Progenitor cell of endocrine pancreas (in vitro differentiated cells): Measurements from ENCODE around the gene DLEU7. TPM values are rescaled to one million over a fixed set of nuclear protein-coding genes. Genes with fewer than 3 reads are reported as not detected.

Experiments
- DNase-seq: peaks from one replicate; pipeline ENCODE4 v3.0.0; 2021; ENCODE audit warnings: low spot score; ENCODE audit not compliant: unreplicated experiment
- H3K27ac Mint-ChIP-seq: 2 replicates; pipeline ENCODE4 v1.8.0; 2021; ENCODE audit warnings: mild to moderate bottlenecking, moderate library complexity, mixed read lengths
- H3K27me3 Mint-ChIP-seq: 2 replicates; pipeline ENCODE4 v1.8.0; 2021; ENCODE audit warnings: mixed read lengths
- H3K36me3 Mint-ChIP-seq: 2 replicates; pipeline ENCODE4 v1.8.0; 2022; ENCODE audit warnings: mixed read lengths; ENCODE audit not compliant: insufficient read depth
- H3K4me1 Mint-ChIP-seq: 2 replicates; pipeline ENCODE4 v1.8.0; 2021; ENCODE audit warnings: low read depth, mixed read lengths
- H3K4me3 Mint-ChIP-seq: 2 replicates; pipeline ENCODE4 v1.8.0; 2021; ENCODE audit warnings: low read depth, mild to moderate bottlenecking, moderate library complexity, mixed read lengths
- H3K9me3 Mint-ChIP-seq: 2 replicates; pipeline ENCODE4 v1.8.0; 2021; ENCODE audit warnings: low read depth, mixed read lengths
- total RNA-seq: library from RNA; stranded (reverse); gene quantifications from 2 replicates; pipeline ENCODE4 v1.2.1, GENCODE V29; 2021
- TF ChIP-seq, protein P1 (sequence below): fragments of 200-600 bp; sonication (generic); IDR thresholded peaks from one replicate; pipeline ENCODE4 v1.5.0; 2021; ENCODE audit warnings: antibody characterized with exemption, mild to moderate bottlenecking; ENCODE audit not compliant: unreplicated experiment

The DLEU7 gene
- total RNA-seq, 1 donor from 2014 or later = 0.50 TPM

DNA sequence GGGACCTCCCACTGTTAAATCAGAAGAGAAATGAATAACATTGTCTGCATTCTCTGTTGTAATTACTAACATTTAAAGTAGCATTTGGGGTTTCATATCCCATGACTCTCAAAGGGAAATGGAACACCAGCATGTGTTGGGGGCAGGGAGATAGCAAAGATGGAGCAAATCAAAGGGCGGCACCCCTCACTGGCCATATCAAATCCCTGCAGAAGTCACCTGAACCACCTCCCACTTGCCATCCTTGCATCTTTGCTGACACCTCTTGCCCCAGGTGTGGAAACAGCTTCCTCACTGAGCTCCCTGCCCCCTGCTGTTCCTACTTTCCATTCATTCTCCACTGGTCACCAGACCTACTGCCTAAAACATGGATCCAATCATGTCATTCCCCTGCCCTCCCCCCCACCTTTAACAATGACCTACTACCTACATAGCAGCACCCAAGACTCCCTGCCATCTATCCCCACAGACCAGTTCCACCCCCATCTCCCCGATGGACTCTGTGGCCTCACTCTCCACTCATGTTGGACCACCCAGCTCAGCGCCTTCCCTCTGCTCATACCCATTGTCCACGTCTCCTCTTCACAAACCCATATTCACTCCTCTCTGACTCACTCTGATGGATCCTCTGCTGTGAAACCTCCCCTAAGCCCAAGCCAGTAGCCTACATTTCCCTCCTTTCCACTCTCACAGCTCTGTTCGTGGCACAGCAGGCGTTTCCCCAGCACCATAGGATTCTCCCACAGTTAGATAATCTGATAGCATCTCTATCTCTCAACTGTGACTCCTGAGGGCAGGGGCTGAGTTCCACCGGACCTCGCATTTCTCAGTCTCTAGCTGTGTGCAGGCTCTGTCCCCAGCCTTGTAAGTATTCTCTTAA, 55.9 kb downstream of the DLEU7 start:
- Mint-ChIP-seq H3K27me3 (peaks cover 4% of the 10 kb centered on the region), H3K27ac (no peak overlapping the region), H3K36me3 (no peaks in the 10 kb centered on the region), H3K4me1 (peaks cover 2% of the 10 kb centered on the region), H3K9me3 (no peaks in the 10 kb centered on the region), H3K4me3 (no peak overlapping the region)
- TF ChIP-seq, protein P1, sequence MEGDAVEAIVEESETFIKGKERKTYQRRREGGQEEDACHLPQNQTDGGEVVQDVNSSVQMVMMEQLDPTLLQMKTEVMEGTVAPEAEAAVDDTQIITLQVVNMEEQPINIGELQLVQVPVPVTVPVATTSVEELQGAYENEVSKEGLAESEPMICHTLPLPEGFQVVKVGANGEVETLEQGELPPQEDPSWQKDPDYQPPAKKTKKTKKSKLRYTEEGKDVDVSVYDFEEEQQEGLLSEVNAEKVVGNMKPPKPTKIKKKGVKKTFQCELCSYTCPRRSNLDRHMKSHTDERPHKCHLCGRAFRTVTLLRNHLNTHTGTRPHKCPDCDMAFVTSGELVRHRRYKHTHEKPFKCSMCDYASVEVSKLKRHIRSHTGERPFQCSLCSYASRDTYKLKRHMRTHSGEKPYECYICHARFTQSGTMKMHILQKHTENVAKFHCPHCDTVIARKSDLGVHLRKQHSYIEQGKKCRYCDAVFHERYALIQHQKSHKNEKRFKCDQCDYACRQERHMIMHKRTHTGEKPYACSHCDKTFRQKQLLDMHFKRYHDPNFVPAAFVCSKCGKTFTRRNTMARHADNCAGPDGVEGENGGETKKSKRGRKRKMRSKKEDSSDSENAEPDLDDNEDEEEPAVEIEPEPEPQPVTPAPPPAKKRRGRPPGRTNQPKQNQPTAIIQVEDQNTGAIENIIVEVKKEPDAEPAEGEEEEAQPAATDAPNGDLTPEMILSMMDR = no peak
- no peak for DNase-seq

DNA sequence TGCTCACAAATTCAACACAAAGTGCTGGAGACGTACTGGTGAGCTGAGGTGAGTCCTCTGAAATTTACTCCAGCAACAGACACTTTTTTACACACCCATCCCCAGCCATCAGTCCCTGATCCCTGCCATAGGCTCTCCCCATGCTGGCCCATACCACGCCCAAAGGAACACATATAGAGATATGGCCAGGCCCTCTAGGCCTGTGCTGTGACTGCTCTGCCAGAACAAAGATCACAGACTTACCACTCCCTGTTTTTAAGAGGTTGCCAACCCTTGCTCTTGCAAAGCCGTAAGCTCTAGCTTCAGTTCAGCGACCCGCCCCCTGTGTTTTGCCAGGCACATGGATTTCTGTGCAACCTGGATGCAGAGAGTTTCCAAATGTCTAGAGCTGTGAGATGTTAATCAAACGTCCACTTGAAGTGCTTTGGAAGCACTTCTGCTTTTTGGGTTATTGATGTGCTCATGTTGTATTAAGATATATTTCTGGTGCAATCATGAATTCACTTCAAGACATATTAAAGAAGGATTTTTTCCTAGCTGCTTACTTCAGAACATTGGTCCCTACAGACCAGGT, 59.7 kb downstream of the DLEU7 start:
- peaks cover 10% of the 10 kb centered on the region for H3K27me3 Mint-ChIP-seq
- TF ChIP-seq, protein P1 = no peak
- H3K9me3 Mint-ChIP-seq = no peaks in the 10 kb centered on the region
- DNase-seq = no peak
- H3K36me3 Mint-ChIP-seq = no peaks in the 10 kb centered on the region
- H3K4me1 Mint-ChIP-seq = peaks cover 6% of the 10 kb centered on the region
- no peak overlapping the region for H3K4me3 Mint-ChIP-seq
- H3K27ac Mint-ChIP-seq = no peak overlapping the region

DNA sequence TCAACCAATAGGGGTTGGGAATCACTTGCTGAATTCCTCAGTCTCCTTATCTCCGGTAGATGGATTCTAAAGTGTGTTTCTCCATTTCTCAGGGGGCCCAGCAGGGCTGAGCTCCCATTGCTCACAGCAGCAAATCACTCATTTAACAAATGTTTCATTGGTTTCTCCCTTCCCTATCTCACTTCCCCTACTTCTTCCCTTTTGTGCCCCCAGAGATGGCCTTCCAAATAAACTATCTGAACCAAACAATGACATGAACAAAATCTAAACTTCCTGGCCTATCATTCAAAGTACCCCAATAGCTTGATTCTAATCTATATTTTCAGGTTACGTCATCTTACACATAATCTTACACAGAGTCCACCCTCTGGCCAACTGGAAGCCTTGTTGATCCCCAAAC, 60.4 kb downstream of the DLEU7 start:
- no peak for DNase-seq
- no peak overlapping the region for H3K27ac Mint-ChIP-seq
- H3K4me1 Mint-ChIP-seq = peaks cover 6% of the 10 kb centered on the region
- H3K36me3 Mint-ChIP-seq = no peaks in the 10 kb centered on the region
- H3K9me3 Mint-ChIP-seq = no peaks in the 10 kb centered on the region
- H3K27me3 Mint-ChIP-seq = peaks cover 6% of the 10 kb centered on the region
- H3K4me3 Mint-ChIP-seq = no peak overlapping the region
- TF ChIP-seq, protein P1 = no peak

DNA sequence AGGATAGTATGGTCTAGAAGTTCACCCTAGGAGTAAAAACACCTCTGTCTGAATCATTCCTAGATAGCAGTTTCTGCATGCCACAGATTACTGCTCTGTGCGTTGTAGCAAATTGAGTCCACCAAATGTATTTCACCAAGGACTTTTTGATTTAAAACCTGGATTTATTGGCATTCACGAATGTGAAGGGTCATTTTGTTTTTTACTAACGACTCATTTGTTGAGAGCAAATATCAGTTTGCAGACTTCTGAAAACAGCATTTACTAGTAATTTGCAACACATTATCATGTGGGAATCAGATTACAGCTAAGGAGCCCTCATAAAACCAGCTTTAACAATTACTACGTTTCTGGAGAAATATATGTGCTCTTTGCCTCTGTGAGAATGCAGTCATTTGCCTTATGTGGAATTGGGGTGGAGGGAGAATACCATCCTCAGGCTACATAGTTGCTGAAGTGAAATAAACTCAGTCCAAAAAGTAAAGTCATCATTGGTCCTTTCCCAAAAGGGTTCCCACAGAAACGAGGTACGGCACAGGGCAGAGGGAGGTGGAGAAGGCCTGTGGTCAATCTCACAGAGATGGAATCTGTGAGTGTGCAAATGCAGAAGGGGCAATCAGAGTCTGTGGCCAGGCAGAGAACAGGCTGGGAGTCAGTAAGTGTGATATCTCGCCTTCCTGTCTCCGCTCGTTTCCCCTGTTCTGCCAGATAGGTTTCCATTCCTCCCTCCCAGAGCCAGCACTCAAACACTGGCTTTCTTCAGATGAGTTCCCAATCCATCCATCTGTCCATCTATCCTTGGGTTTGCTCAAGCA, 63.1 kb downstream of the DLEU7 start:
- TF ChIP-seq, protein P1 = no peak
- Mint-ChIP-seq H3K27ac (no peak overlapping the region), H3K27me3 (peaks cover 6% of the 10 kb centered on the region), H3K36me3 (no peaks in the 10 kb centered on the region), H3K9me3 (peaks cover 7% of the 10 kb centered on the region), H3K4me3 (no peak overlapping the region), H3K4me1 (peaks cover 6% of the 10 kb centered on the region)
- DNase-seq = no peak
